ENCODE results near the gene PTP4A1. TPM values are rescaled to one million over a fixed set of nuclear protein-coding genes. Genes with fewer than 3 reads are reported as not detected.
A peak's percentile ranks its signal among the peaks of the same experiment; 100 is the strongest.
"Not testable (repeated sequence)": the region's sequence is repeated elsewhere in the genome, so short reads cannot be mapped to it uniquely, and the experiment has no call there.

PTP4A1 gene
- 10 to 100 TPM in 11 of 12 donors, not detected in 1; 24.8 to 50.9 (median 31.3) TPM for polyA plus RNA-seq (ENCODE audit: insufficient read length in 12 of 12)
- long read RNA-seq, donor 1, transcript PTP4A1-203 (5 exons, 2,203 nt): major isoform, 35 of 37 reads
- long read RNA-seq, donor 1, partial matches to known transcripts: 0 of 37 reads
- long read RNA-seq, donor 1, other reads (novel, unspliced or antisense): 0 of 37 reads
- long read RNA-seq, donor 2, partial matches to known transcripts: 0 of 2 reads
- long read RNA-seq, donor 2, other reads (novel, unspliced or antisense): 0 of 2 reads
- long read RNA-seq, donor 3, partial matches to known transcripts: 19 of 19 reads
- long read RNA-seq, donor 3, other reads (novel, unspliced or antisense): 0 of 19 reads
- long read RNA-seq, donor 4, partial matches to known transcripts: 0 of 2 reads
- long read RNA-seq, donor 4, other reads (novel, unspliced or antisense): 0 of 2 reads
- long read RNA-seq, donor 5, partial matches to known transcripts: 0 of 3 reads
- long read RNA-seq, donor 5, other reads (novel, unspliced or antisense): 0 of 3 reads
- long read RNA-seq, donor 6, partial matches to known transcripts: 0 of 2 reads
- long read RNA-seq, donor 6, other reads (novel, unspliced or antisense): 0 of 2 reads
- long read RNA-seq, donor 7, partial matches to known transcripts: 0 of 2 reads
- long read RNA-seq, donor 7, other reads (novel, unspliced or antisense): 0 of 2 reads
- long read RNA-seq, donor 8, partial matches to known transcripts: 0 of 3 reads
- long read RNA-seq, donor 8, other reads (novel, unspliced or antisense): 0 of 3 reads
- long read RNA-seq, donor 9, partial matches to known transcripts: 0 of 4 reads
- long read RNA-seq, donor 9, other reads (novel, unspliced or antisense): 0 of 4 reads
- long read RNA-seq, donor 10, partial matches to known transcripts: 0 of 3 reads
- long read RNA-seq, donor 10, other reads (novel, unspliced or antisense): 0 of 3 reads
- long read RNA-seq, donor 11, transcript PTP4A1-203 (5 exons, 2,203 nt): major isoform, 8 of 8 reads
- long read RNA-seq, donor 11, partial matches to known transcripts: 0 of 8 reads
- long read RNA-seq, donor 11, other reads (novel, unspliced or antisense): 0 of 8 reads

DNA sequence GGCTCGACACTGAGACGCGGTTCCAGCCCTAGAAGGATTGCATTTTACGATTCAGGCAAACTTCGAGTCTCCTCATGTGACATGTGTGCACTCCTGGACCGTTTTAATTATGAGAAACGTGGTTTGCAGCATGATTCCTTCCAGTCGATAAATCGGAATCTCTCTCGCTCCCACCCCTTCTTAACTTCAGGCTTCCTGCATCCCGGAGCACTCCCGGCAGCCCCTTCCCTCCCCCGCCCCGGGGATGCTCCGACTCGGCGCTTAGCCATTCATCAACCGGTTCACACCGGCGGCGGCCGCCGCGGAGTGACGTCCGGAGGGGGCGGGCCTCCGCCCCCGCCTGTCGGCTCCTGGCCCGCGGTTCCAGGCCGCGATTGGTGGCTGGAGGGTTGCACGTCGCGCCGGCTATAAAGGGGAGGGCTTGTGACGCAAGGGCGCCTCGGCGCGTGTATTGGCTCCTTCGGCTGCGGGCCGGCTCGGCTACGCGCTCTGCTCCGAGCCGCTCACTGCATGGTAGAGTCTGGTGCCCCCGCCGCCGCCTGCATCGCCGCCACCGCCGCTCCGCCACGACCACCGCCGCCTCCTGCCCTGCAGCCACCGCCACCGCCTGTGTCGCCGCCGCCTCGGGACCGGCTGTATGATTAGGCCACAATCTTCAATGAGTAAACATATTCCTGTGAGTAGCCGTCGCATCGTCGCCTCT, at the start of gene PTP4A1, which contains the start of gene LOC128125822:
PTP4A1 (plus strand) TSS at position 437 of the 703 bp plus-strand sequence. CDS start 4,401 bp downstream, outside the sequence.
LOC128125822 (plus strand) TSS at position 437 of the 703 bp plus-strand sequence.
- DNase-seq: peak; percentile 97

DNA sequence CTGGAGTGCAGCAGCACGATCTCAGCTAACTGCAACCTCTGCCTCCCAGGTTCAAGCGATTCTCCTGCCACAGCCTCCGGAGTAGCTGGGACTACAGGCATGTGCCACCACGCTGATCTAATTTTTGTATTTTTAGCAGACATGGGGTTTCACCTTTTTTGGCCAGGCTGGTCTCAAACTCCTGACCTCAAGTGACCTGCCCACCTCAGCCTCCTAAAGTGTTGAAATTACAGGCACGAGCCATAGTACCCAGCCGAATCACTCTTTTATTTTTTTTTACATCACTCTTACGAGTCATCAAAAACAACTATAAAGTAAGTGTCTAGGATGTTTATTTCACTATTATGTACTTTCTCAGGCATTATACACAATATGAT, 49.4 kb upstream of the PTP4A1 start:
- not testable (repeated sequence) for DNase-seq

DNA sequence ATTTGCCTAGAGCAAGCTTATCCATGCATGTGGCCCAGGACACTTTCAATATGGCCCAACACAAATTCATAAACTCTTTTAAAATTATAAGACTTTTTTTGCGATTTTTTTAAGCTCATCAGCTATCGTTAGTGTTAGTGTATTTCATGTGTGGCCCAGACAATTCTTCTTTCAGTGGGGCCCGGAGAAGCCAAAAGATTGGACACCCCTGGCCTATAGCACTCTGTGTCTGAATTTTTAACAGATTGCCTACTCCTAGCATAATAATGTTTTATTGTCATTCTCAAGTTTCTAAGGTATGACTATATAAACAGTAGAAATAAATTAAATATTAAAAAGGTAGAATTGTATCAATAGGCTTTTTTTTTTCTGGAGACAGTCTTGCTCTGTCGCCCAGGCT, 48.6 kb upstream of the PTP4A1 start:
- DNase-seq: no peak

GRCh38 chr6:63525186-63525878, 46.9 kb upstream of the PTP4A1 start:
- no peak for DNase-seq

GRCh38 chr6:63526931-63527330, 45.3 kb upstream of the PTP4A1 start:
- DNase-seq: no peak

GRCh38 chr6:63527658-63528514, 44.4 kb upstream of the PTP4A1 start:
- peak; percentile 30 for DNase-seq

DNA sequence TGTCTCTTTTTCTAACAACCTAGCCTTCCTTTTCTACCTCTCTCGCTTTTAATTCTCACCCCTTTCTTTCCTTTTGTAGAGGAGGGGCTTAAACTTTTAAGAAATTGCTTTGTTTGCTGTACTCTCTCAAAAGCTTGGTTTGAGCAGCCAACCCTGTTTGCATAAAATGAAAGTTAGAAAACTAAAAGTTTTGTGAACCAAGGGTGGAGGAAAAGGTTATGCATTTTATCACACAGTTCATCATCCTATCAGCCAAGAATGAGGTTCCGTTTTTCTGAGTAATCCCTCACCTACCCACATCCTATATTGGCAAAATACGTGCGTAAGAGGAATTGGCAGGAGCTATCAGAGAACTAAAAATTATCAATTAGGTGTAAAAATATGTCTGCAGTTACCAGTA, 42.8 kb upstream of the PTP4A1 start:
- DNase-seq: no peak

- no peak for DNase-seq
These were observed 42.1 kb upstream of the PTP4A1 start for GRCh38 chr6:63530182-63530581.

DNA sequence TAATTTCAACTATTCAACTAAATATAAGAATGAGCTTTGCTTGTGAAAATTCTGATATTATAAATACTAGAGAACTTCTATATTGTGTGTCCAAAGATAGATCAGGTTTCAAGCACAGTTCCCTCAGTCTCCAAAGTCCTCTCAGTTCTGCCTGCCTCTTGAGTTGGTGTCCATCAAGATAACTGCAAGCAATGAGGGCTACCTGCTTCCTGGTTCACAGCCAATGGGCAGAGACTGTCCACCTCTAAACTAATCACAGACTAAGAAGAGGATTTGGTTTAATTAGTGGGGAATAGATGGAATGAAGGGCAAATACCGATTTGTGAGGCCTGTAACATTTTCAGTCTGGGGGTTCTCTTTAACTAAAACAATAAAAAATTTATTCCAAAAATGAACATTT, 41.3 kb upstream of the PTP4A1 start:
- DNase-seq: no peak

- DNase-seq: no peak
These were observed 39.3 kb upstream of the PTP4A1 start for GRCh38 chr6:63533026-63533425.

DNA sequence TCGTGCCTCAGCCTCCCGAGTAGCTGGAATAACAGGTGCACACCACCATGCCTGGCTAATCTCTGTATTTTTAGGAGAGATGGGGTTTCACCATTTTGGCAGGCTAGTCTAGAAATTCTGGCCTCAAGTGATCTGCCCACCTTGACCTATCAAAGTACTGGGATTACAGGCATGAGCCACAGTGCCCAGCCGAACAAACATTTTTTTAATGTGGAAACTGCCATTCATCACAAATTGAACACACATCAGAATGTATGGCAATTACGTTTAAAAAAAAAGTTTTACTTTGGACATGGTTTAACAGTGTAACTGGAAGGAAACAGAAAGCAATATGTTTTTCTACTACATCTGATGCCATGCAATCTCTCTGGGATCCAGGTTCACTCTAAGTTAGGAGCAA, 38.3 kb upstream of the PTP4A1 start:
- DNase-seq: no peak

DNA sequence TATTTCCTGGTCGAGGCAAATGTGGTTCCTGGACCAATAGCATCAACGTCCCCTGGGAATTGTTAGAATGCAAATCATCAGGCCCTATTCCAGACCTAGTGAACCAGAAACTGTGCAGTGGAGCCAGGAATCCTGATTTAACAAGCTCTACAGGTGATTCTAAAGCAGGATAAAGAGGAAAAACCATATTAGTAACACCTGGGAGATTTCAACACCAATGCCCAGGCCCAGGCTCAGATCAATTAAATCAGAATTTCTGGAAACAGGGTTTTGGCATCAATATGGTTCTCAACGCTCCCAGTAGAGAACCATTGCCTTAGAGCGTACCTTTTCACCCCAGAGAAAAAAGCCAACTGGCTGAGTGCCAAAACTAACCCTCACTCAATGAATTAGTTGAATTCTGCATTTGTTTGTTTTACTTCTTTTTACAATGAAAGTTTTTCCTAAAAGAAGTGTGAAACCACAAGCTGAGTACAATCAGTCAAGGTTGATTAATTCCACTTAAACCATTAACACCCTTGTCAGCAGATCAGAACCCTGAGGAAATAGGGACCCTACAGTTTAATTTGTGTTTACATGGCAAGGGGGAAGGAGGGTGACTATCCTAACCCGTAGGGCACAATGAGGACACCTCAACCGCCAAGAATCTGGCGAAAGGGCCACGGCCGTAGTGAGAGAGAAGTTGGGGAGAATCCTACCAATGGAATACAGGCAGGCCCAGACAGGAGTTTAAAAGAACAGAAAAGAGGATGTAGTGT, 34.9 kb upstream of the PTP4A1 start:
- no peak for DNase-seq

- DNase-seq: no peak
These were observed 34.4 kb upstream of the PTP4A1 start for GRCh38 chr6:63537959-63538300.

- no peak for DNase-seq
These were observed 33.7 kb upstream of the PTP4A1 start for GRCh38 chr6:63538550-63538949.

- DNase-seq: no peak
These were observed 29.3 kb upstream of the PTP4A1 start for GRCh38 chr6:63543001-63543400.

DNA sequence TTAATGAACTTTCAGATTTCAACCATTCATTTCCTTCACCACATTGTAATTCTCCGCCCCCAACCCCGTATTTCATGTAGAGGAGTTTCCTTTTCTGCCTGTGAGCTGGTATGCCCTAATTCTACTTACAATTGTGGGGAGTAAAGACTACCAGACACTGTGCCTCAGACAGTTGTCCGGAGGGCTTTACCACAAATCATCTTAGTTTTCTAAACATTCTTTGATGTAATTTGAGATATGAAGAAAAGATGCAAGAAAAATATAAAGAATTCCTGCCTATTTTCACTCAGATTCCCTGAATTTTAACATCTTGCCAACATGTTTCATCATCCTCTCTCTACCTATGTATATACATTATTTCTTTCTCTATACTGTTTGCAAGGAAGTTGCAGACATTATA, 28.3 kb upstream of the PTP4A1 start:
- DNase-seq: no peak

DNA sequence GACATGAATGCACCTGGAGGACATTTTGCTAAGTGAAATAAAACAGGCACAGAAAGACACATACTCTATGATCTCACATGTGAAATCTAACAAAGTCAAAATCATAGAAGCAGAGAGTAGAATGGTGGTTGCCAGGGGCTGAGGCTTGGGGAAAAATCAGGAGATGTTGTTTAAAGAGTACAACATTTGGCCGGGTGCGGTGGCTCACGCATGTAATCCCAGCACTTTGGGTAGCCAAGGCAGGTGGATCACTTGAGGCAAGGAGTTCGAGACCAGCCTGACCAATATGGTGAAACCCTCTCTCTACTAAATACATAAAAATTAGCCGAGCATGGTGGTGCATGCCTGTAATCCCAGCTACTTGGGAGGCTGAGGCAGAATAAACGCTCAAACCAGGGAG, 26.0 kb upstream of the PTP4A1 start:
- no peak for DNase-seq

GRCh38 chr6:63546697-63547096, 25.6 kb upstream of the PTP4A1 start:
- no peak for DNase-seq

DNA sequence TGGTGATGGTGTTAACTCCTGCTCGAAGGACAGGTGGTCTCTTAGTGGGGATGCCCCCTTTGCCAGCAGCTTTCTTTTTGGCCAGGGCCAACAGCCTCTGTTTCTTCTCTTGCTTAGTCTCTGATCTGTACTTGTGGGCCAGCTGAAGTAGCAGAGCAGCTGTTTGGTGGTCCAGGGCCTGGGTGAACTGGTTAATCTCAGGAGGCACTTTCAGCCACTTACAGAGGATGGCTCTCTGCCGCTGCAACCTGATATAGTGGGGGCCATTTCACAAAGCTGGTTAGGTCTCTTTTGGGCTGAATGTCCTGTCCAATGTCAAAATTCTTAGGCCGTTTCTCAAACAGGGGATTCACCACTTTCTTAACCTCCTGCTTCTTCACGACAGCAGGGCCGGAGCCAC, 23.2 kb upstream of the PTP4A1 start:
- no peak for DNase-seq
